Activated CD4-positive, alpha-beta T cell treated with anti-CD3 and anti-CD28 coated beads, Interleukin-2, amount 10 ng/mL, durations not matched to agents 7 days and 5 days (primary cell): ENCODE data around the gene FNDC3A. TPM values are rescaled to one million over a fixed set of nuclear protein-coding genes. Genes with fewer than 3 reads are reported as not detected.

Source experiments
- CTCF ChIA-PET: fragments of 350-600 bp; sonication (Branson Sonifier 250); formaldehyde crosslinking; loops from one replicate; lab custom pipeline; 2021; ENCODE audit warnings: antibody characterized with exemption; lab: Charles Lee
- POLR2A ChIA-PET: fragments of 350-600 bp; sonication (Branson Sonifier 250); formaldehyde crosslinking; loops from one replicate; lab custom pipeline; 2021; ENCODE audit warnings: antibody characterized with exemption; lab: Charles Lee
- DNase-seq: peaks from one replicate; pipeline ENCODE4 v3.0.0-alpha.2; 2020
- H3K27ac Mint-ChIP-seq: one replicate; pipeline ENCODE4 v1.8.0; 2021; ENCODE audit warnings: mild to moderate bottlenecking, moderate library complexity, mixed read lengths
- H3K27me3 Mint-ChIP-seq: one replicate; pipeline ENCODE4 v1.8.0; 2021; ENCODE audit warnings: mixed read lengths
- H3K36me3 Mint-ChIP-seq: one replicate; pipeline ENCODE4 v1.8.0; 2021; ENCODE audit warnings: low read depth, mixed read lengths
- H3K4me1 Mint-ChIP-seq: one replicate; pipeline ENCODE4 v1.8.0; 2021; ENCODE audit warnings: mixed read lengths
- H3K4me3 Mint-ChIP-seq: one replicate; pipeline ENCODE4 v1.8.0; 2021; ENCODE audit warnings: mild to moderate bottlenecking, moderate library complexity, mixed read lengths
- H3K9me3 Mint-ChIP-seq: one replicate; pipeline ENCODE4 v1.8.0; 2021; ENCODE audit warnings: mixed read lengths
- total RNA-seq, 2 experiments: library from RNA; stranded (reverse); gene quantifications; one replicate each; pipeline ENCODE4 v1.2.3, GENCODE V29; 2021

The FNDC3A gene
- total RNA-seq, 2 experiments from 2014 or later: 24.1 to 28.1 TPM

DNA sequence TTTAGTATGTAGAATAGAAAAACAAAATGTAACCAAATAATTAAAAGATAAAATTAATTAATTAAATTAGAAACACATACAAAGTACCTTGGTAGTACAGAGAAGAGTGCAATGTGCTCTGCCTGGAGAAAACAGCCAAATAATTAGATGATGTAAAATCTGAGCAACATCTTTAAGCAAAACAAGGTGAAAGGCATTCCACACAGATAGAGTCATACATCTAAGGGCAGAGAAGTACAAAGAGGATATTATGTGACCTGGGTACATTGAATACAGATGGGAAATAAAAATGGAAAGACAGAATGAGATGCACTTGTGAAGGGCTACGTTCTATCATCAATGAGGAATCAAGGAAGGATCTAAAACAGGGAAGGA lies 25.2 kb upstream of the FNDC3A start:
- DNase-seq: no peak
- Mint-ChIP-seq H3K4me3 (no peak overlapping the region), H3K27ac (no peak overlapping the region), H3K4me1 (no peaks in the 10 kb centered on the region), H3K27me3 (peaks cover 8% of the 10 kb centered on the region), H3K9me3 (peaks cover 3% of the 10 kb centered on the region), H3K36me3 (no peaks in the 10 kb centered on the region)
- ChIA-PET POLR2A (no interaction called here), CTCF (no interaction called here)

DNA sequence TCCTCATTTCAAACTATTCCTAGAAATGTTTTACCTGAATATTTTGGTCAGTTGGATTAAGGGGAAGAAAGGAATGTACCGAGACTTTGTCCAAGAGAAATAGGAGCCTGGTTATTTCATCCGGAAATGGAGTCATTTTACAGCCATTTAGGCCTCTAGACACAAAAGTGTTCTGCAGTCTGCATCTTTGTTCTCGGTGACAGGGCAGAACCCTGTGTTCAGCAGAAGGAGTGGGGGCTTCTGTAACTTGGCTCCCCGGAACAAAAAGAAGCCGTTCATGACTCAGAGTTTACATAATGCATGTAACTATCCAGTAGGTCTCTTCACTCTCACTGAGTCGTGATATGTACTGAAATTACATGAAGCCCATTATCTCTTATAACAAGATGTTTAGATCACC lies 21.6 kb upstream of the FNDC3A start:
- Mint-ChIP-seq H3K4me3 (no peak overlapping the region), H3K9me3 (no peaks in the 10 kb centered on the region), H3K27ac (no peak overlapping the region), H3K4me1 (no peaks in the 10 kb centered on the region), H3K27me3 (peaks cover 14% of the 10 kb centered on the region), H3K36me3 (no peaks in the 10 kb centered on the region)
- no peak for DNase-seq
- ChIA-PET CTCF (interaction anchor here (1.6 kb wide), 1 partner anchor 12 kb away, joined by 5 read pairs; no protein-coding TSS in a partner anchor), POLR2A (no interaction called here)

DNA sequence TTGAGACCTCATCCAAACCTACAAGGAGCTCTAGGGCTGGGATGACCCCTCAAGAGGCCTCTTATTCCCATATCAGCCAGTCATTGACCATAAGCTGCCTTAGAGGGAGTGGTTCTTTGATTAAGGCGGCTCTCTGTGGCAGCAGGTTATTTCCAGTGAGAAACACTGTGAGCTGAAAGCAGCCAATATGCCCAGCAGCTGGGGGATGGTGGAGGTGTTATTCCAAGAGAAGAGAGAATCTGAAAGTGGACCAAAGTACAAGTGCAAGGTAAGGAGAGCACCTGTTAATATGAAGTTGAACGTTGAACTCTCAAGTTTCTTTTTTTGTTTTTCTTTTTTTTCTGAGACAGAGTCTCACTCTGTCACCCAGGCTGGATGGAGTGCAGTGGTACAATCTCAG lies 20.2 kb upstream of the FNDC3A start:
- ChIA-PET CTCF (interaction anchor here (0.7 to 1.6 kb wide), 2 partner anchors 11 to 12 kb away, joined by 3 to 5 read pairs; no protein-coding TSS in a partner anchor), POLR2A (no interaction called here)
- Mint-ChIP-seq H3K4me3 (no peak overlapping the region), H3K36me3 (no peaks in the 10 kb centered on the region), H3K9me3 (peaks cover 2% of the 10 kb centered on the region), H3K27me3 (peaks cover 13% of the 10 kb centered on the region), H3K27ac (no peak overlapping the region), H3K4me1 (no peaks in the 10 kb centered on the region)
- DNase-seq: no peak

DNA sequence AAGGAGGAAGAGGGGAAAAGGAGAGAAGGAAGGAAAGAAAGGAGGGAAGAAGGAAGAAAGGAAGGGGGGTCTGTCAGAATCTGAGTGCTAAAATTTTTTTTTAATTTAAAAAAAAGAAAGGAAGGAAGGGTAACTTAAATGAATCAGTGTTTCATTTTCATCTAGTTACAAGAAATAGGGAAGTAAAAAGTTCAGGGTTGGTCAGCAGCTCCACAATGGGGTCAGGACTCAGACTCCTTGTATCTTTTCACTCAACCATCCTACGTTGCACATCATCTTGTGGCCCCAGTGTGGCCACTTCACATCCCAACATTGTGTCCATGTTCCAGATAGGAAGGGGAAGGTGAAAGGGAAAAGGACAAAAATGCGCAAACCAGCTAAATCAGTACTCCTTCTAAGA lies 14.3 kb upstream of the FNDC3A start:
- Mint-ChIP-seq H3K27me3 (peaks cover 6% of the 10 kb centered on the region), H3K9me3 (peaks cover 6% of the 10 kb centered on the region), H3K36me3 (peaks cover 3% of the 10 kb centered on the region), H3K4me3 (no peak overlapping the region), H3K27ac (no peak overlapping the region), H3K4me1 (no peaks in the 10 kb centered on the region)
- DNase-seq: no peak
- POLR2A ChIA-PET: no interaction called here
- CTCF ChIA-PET: no interaction called here

DNA sequence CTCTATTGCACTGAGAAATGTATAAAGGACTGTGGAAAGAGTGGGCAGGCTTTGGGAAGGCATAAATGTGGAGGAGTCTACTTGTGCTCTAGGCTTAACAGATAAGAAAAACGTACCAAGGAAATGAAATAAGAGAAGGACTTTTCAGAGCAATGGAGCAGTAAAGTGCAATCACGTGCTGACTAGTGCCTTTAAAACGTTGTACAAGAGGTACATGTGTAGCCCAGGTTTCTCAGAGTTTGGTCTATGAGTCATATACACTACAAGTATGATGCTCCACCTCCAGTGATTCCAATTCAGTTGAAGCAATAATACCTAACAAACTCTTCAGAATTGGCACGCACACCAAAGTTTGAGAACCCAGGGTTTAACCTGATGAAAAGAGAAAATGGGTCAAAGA lies 13.4 kb upstream of the FNDC3A start:
- POLR2A ChIA-PET: no interaction called here
- H3K9me3 Mint-ChIP-seq: peaks cover 10% of the 10 kb centered on the region
- DNase-seq: no peak
- no peak overlapping the region for H3K4me3 Mint-ChIP-seq
- H3K4me1 Mint-ChIP-seq: no peaks in the 10 kb centered on the region
- peaks cover 3% of the 10 kb centered on the region for H3K36me3 Mint-ChIP-seq
- H3K27me3 Mint-ChIP-seq: peaks cover 3% of the 10 kb centered on the region
- CTCF ChIA-PET: interaction anchor here (0.5 kb wide), 1 partner anchor 257 kb away, joined by 3 read pairs; no protein-coding TSS in a partner anchor
- H3K27ac Mint-ChIP-seq: no peak overlapping the region

DNA sequence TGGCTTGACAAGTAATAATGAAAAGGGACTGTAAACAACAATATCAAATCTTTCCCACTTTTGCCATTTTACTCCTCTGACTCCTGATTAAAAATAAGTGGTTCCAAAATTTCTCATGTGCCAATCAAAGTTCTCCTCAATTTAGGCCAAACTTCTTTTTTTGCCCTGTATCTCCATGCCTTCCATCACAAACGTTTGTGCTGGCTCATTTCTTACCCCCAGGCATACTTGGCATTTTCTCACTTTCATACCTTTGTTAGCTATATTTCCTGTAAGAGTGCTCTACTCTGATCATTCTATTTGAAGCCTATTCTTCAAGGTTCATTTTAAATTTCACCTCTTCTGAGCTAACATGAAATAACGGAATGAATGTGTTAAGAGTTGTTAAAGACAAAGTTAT lies 10.0 kb upstream of the FNDC3A start:
- no peak for DNase-seq
- no peaks in the 10 kb centered on the region for H3K4me1 Mint-ChIP-seq
- H3K27me3 Mint-ChIP-seq: no peaks in the 10 kb centered on the region
- no peak overlapping the region for H3K27ac Mint-ChIP-seq
- ChIA-PET CTCF (interaction anchor here (2.0 kb wide), 1 partner anchor 11 kb away, joined by 5 read pairs; no protein-coding TSS in a partner anchor), POLR2A (no interaction called here)
- H3K36me3 Mint-ChIP-seq: peaks cover 6% of the 10 kb centered on the region
- H3K4me3 Mint-ChIP-seq: no peak overlapping the region
- H3K9me3 Mint-ChIP-seq: peaks cover 15% of the 10 kb centered on the region

DNA sequence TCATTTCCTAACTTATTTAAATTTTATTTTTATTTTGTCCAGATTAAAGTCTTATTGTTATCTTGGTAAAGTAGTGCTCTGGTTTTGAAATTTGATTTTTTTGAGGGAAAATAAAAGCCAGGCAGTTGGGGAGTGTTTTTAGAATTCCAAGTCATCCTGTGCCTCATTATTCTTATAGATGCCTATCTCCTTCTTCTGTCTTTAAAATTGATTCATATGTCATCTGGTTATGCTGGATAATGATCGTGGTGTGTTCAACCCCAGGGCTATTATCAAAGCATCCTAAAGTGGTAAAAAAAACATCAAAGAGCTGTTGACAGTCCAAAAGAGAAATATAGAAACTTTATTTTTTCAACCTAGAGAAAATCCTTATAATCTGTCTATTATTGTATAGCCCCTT lies 6.0 kb upstream of the FNDC3A start:
- Mint-ChIP-seq H3K27ac (no peak overlapping the region), H3K4me3 (no peak overlapping the region), H3K9me3 (peaks cover 41% of the 10 kb centered on the region), H3K36me3 (peaks cover 27% of the 10 kb centered on the region), H3K4me1 (peaks cover 4% of the 10 kb centered on the region), H3K27me3 (no peaks in the 10 kb centered on the region)
- ChIA-PET CTCF (no interaction called here), POLR2A (no interaction called here)
- DNase-seq: no peak

DNA sequence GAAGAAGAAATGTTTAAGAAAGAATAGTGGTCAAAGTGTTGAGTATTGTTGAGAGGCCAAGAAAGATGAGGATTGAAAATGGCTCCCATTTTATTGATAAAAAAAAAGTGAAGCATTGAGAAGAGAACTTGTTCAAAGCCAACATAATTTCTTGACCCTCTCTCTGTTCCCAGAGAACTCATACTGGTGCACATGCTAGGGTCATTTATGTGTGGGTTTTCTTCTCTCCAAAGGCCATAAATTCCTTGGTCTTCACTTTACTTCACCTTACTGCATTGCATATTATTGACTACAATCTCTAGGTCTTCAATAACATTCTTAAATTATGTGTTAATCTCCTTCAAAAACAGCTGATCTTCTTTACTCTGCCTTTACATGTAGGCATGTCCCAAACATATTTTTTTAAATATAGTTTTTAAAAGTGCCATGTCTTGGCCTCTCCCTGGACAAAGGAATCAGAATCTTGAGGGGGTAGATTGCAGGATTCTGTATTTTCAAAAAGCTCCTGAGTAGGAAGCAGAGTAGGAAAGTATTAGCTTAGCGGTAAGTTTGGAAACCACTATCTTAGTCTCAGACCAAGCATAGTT lies 1.8 kb upstream of the FNDC3A start:
- H3K27me3 Mint-ChIP-seq: no peaks in the 10 kb centered on the region
- H3K4me3 Mint-ChIP-seq: peak overlapping the region; percentile 80
- H3K9me3 Mint-ChIP-seq: peaks cover 38% of the 10 kb centered on the region
- DNase-seq: no peak
- H3K36me3 Mint-ChIP-seq: peaks cover 32% of the 10 kb centered on the region
- ChIA-PET CTCF (interaction anchor here (0.6 kb wide), 1 partner anchor 937 kb away, joined by 4 read pairs; no protein-coding TSS in a partner anchor), POLR2A (no interaction called here)
- H3K4me1 Mint-ChIP-seq: peaks cover 24% of the 10 kb centered on the region
- H3K27ac Mint-ChIP-seq: no peak overlapping the region

DNA sequence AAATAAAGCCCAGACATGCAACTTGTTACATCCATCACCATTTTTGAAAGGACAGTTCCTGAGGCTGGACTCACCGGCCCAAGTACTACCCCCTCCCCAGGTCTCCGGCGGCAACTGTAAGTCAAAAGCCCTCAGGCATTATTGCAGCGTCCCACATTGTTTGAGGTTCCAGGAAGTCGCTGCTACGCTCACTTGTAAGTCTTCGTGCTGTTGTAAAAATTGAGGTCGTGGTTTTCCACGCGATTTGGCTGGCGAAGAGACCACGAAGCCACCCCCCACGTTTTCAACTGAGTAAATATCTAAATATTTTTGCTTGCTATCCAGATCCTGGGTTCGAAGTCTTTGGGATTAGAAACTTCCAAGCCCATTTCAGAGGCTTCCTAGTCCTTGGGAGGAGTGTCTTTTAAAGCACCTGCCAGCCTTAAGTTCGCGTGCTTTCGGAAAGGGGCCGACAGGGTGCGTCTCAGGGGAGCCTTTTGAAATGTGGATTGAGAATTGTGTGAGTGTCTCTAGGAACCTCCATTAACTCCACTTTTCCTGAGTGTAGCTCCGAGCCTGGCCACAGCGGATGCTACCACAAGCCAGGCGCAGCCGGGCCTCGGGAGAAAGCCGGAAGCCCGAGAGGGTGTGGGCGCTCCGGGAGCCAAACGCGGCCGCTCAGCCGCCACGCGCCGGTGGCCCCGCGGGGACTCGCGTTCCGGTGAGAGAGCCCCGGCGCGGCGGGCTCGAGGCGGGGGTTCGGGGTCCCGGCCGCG lies 434 bp upstream of the FNDC3A start:
- CTCF ChIA-PET: interaction anchor here (0.7 to 1.3 kb wide), 3 partner anchors 193 to 265 kb away, joined by 3 read pairs; no protein-coding TSS in a partner anchor
- peaks cover 39% of the 10 kb centered on the region for H3K36me3 Mint-ChIP-seq
- H3K4me1 Mint-ChIP-seq: peaks cover 35% of the 10 kb centered on the region
- H3K27ac Mint-ChIP-seq: peak overlapping the region; percentile 98
- H3K9me3 Mint-ChIP-seq: peaks cover 34% of the 10 kb centered on the region
- DNase-seq: peak; percentile 60
- no peaks in the 10 kb centered on the region for H3K27me3 Mint-ChIP-seq
- POLR2A ChIA-PET: no interaction called here
- peak overlapping the region; percentile 80 for H3K4me3 Mint-ChIP-seq

DNA sequence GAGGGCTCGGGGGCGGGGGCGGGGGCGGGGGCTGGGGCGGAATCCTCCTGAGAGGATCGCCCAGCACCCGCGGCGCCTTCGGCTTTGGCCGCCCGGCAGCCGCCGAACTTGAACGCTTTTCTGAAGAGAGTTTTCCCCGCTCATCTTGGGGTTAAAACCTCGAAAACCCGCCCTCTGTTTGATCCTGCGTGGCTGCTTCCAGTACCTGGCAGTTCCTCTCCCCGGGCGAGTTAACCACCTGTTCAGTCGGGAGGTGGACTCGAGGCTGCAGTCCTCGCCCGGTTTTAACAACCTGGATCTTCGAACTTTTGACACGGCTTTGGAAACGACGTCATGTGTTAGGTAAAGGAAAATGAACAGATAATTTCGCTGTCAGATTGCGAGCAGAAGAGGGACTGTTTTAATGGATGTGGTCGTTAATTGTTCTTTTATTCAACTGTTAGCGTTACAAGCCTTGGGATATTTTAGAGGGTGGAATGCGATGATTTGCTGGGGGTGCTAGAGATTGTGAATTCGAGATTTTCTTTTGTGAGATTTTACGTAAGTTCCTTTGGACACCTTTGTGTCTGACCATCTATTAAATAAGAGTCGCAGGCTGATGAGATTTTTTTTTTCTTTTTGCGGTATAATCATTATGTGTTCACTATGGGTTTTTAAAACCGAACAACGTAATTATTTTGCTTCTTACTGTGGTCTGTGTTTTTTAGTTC lies 1.0 kb downstream of the FNDC3A start:
- DNase-seq: peak; percentile 87
- H3K27me3 Mint-ChIP-seq: no peaks in the 10 kb centered on the region
- ChIA-PET CTCF (interaction anchor here (0.6 to 1.2 kb wide), 2 partner anchors 19 to 238 kb away, joined by 3 read pairs; no protein-coding TSS in a partner anchor), POLR2A (interaction anchor here (0.5 to 1.1 kb wide), 2 partner anchors 18 to 178 kb away, joined by 3 to 7 read pairs; no protein-coding TSS in a partner anchor)
- peaks cover 43% of the 10 kb centered on the region for H3K4me1 Mint-ChIP-seq
- peaks cover 29% of the 10 kb centered on the region for H3K9me3 Mint-ChIP-seq
- H3K36me3 Mint-ChIP-seq: peaks cover 38% of the 10 kb centered on the region
- peak overlapping the region; percentile 98 for H3K27ac Mint-ChIP-seq
- peak overlapping the region; percentile 90 for H3K4me3 Mint-ChIP-seq

DNA sequence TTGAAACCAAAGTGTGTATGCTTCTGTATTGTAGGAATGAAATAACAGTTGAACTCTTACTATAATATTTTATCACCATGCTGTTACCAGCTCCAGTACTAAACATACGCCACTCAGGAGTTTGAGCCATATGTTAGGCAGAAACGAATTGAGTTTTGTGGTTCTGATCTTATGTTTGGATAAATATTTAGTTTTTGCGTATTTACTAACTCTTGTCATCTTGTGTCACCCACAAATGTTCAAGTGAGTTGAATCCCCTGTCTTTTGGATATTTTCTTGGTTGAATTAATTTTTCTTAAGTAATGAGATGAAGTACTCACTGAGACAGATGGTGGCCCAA lies 1.5 kb downstream of the FNDC3A start:
- no peaks in the 10 kb centered on the region for H3K27me3 Mint-ChIP-seq
- ChIA-PET POLR2A (no interaction called here), CTCF (interaction anchor here (0.6 kb wide), 1 partner anchor 18 kb away, joined by 3 read pairs; no protein-coding TSS in a partner anchor)
- H3K9me3 Mint-ChIP-seq: peaks cover 26% of the 10 kb centered on the region
- H3K4me1 Mint-ChIP-seq: peaks cover 43% of the 10 kb centered on the region
- no peak for DNase-seq
- peak overlapping the region; percentile 98 for H3K27ac Mint-ChIP-seq
- peaks cover 36% of the 10 kb centered on the region for H3K36me3 Mint-ChIP-seq
- H3K4me3 Mint-ChIP-seq: peak overlapping the region; percentile 90

DNA sequence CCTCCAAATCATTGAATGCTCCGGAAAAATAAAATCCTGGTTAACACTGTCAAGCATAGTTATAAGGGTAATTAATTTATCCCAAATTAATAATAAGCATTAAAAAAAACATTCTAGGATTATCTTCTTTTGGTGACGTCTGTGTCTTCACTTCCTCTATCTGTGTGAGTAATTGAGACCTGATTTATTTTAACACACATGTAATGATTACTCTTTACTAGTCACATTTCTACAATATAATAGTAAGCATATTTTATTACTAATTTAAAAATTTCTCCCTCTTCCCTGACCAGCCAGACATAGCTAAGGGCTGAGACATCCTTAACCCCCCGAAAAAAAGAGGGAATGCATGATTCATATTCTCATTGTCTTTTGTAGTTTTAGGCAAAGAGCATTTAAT lies 2.3 kb downstream of the FNDC3A start:
- DNase-seq: no peak
- Mint-ChIP-seq H3K27me3 (no peaks in the 10 kb centered on the region), H3K4me3 (peak overlapping the region; percentile 90), H3K36me3 (peaks cover 29% of the 10 kb centered on the region), H3K9me3 (peaks cover 20% of the 10 kb centered on the region), H3K4me1 (peaks cover 43% of the 10 kb centered on the region), H3K27ac (no peak overlapping the region)
- ChIA-PET CTCF (interaction anchor here (1.2 kb wide), 1 partner anchor 20 kb away, joined by 3 read pairs; no protein-coding TSS in a partner anchor), POLR2A (no interaction called here)
